Measurements from ENCODE around the gene CLDN9. TPM values are rescaled to one million over a fixed set of nuclear protein-coding genes. Genes with fewer than 3 reads are reported as not detected.

Gene CLDN9
- total and polyA plus RNA-seq, 9 of the 15 experiments (the other 6 are each of a cell fraction or from before 2014, with no cell fraction given), result 0.12 to 0.44 (median 0.22) TPM; not detected in 4

GRCh38 chr16:2963723-2964474, 48.8 kb upstream of the CLDN9 start, which contains the start of gene KREMEN2 (continued):
- no peak for TF ChIP-seq FOXK1 (CRISPR knock-in tag; IDR thresholded peaks at IDR 0.05; ENCODE audit: borderline replicate concordance)
- TF ChIP-seq CC2D1A (IDR thresholded peaks at IDR 0.05), result no peak
- no peak for TF ChIP-seq ZFP1 (CRISPR knock-in tag; IDR thresholded peaks at IDR 0.05)
- no peak for TF ChIP-seq MCM2 (IDR thresholded peaks at IDR 0.05; ENCODE audit: low read depth)
- TF ChIP-seq NEUROD1 (IDR thresholded peaks at IDR 0.05; ENCODE audit: borderline replicate concordance, low read depth, low read length, partially characterized antibody), result no peak
- TF ChIP-seq HMG20A (CRISPR knock-in tag; conservative IDR thresholded peaks at IDR 0.05), result no peak
- TF ChIP-seq CGGBP1 (CRISPR knock-in tag; IDR thresholded peaks at IDR 0.05), result no peak
- TF ChIP-seq BRD9 (IDR thresholded peaks at IDR 0.05; ENCODE audit: low read depth, partially characterized antibody), result no peak
- TF ChIP-seq, protein P1, sequence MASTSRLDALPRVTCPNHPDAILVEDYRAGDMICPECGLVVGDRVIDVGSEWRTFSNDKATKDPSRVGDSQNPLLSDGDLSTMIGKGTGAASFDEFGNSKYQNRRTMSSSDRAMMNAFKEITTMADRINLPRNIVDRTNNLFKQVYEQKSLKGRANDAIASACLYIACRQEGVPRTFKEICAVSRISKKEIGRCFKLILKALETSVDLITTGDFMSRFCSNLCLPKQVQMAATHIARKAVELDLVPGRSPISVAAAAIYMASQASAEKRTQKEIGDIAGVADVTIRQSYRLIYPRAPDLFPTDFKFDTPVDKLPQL (IDR thresholded peaks at IDR 0.05; ENCODE audit: extremely low read depth, insufficient read length), result no peak
- TF ChIP-seq TEAD4 (IDR thresholded peaks at IDR 0.05; ENCODE audit: low read length), result no peak
- TF ChIP-seq TEAD4 (CRISPR knock-in tag; IDR thresholded peaks at IDR 0.05; ENCODE audit: borderline replicate concordance), result no peak
- no peak for TF ChIP-seq GTF2F1 (IDR thresholded peaks at IDR 0.05; ENCODE audit: low read depth, low read length)
- TF ChIP-seq HSF4 (CRISPR knock-in tag; IDR thresholded peaks at IDR 0.05; ENCODE audit: borderline replicate concordance), result no peak
- no peak for TF ChIP-seq SRF (CRISPR knock-in tag; IDR thresholded peaks at IDR 0.05)
- no peak for TF ChIP-seq THRB (CRISPR knock-in tag; conservative IDR thresholded peaks at IDR 0.05)
- no peak for TF ChIP-seq TCFL5 (CRISPR knock-in tag; conservative IDR thresholded peaks at IDR 0.05)
- no peak for TF ChIP-seq GTF2E2 (tag; IDR thresholded peaks at IDR 0.05)
- no peak for TF ChIP-seq PCBP2 (IDR thresholded peaks at IDR 0.05; ENCODE audit: low read depth, low read length, poor library complexity, severe bottlenecking)
- peak in 1 of 2 experiments; percentile 63; a peak in 2 of 4 replicates for TF ChIP-seq KDM1A (IDR thresholded peaks at IDR 0.05)
- TF ChIP-seq POLR2H (tag; IDR thresholded peaks at IDR 0.05; ENCODE audit: low read depth), result no peak
- TF ChIP-seq TAF7 (tag; IDR thresholded peaks at IDR 0.05), result no peak
- TF ChIP-seq SRSF1 (IDR thresholded peaks at IDR 0.05; ENCODE audit: low read depth, low read length), result no peak
- TF ChIP-seq RBM34 (IDR thresholded peaks at IDR 0.05; ENCODE audit: borderline replicate concordance, insufficient read depth, low read length), result no peak
- TF ChIP-seq ZBTB7A (IDR thresholded peaks at IDR 0.05; ENCODE audit: borderline replicate concordance, control insufficient read depth, low read depth, low read length), result peak; percentile 97
- TF ChIP-seq HDAC3 (IDR thresholded peaks at IDR 0.05; ENCODE audit: borderline replicate concordance, partially characterized antibody), result no peak
- TF ChIP-seq ZNF354B (CRISPR knock-in tag; IDR thresholded peaks at IDR 0.05), result no peak
- no peak for TF ChIP-seq MAFK (IDR thresholded peaks at IDR 0.05; ENCODE audit: low read length)
